T47D (cell line): ENCODE results near the gene SARM1.

Source experiments
- DNase-seq, 2 experiments: peaks; one replicate each; pipeline versions ENCODE4 v3.0.0 to v3.0.0-alpha.2; 2011 to 2012; ENCODE audit warnings: low read depth in 1 of 2, low spot score in 1 of 2
- JUND ChIP-seq: IDR thresholded peaks from 2 replicates; pipeline ENCODE4 v1.6.1; 2012; ENCODE audit warnings: low read depth
- in situ Hi-C: cut with HindIII; loops from 2 replicates; pipeline ENCODE4 v1.10.0; 2016; ENCODE audit warnings: low sequenced_read_pairs, low pct_unique_long_range_greater_than_20kb

The SARM1 gene

DNA sequence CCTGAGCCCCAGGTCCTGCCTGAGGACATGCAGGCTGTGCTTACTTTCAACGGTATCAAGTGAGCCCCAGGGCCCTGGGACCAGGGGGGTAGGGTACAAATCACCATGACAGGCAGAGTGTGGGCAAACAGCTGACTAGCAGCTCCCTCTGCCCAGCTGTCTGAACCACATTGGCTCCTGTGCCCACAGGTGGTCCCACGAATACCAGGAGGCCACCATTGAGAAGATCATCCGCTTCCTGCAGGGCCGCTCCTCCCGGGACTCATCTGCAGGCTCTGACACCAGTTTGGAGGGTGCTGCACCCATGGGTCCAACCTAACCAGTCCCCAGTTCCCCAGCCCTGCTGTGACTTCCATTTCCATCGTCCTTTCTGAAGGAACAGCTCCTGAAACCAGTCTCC lies 24.5 kb downstream of the SARM1 start:
- no peak for TF ChIP-seq JUND
- in situ Hi-C loops = no loop called here
- DNase-seq = no peak

DNA sequence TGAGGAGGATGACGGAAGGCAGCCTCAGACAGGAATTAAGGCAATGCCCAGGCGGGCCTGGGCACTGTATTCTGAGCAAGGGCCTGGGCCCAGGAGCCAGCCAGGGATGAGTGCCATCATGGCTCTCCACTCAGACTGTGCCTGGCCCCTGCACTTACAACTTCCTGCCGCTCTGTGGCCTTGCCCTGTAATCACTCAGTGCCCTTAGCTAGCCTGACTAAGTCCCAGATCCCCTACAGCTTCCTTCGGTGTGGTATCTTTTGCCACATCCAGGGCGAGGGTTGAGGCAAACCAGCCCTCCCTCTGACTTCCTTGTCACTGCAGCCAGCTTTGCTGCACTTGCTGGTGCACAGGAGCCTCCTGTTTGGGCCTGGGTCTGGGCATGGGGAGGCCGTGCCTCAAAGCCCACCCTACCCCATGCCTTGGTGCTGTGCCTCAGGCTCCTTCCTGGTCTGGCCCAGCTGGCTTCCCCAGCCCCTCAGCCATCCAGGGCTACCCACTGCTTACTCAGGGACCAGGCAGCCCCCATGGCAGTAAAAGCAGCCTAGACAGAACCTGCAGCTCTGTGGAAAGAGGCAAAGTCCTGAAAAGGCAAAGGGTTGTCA lies 25.2 kb downstream of the SARM1 start:
- no peak for DNase-seq
- in situ Hi-C loops = no loop called here
- TF ChIP-seq JUND = no peak

DNA sequence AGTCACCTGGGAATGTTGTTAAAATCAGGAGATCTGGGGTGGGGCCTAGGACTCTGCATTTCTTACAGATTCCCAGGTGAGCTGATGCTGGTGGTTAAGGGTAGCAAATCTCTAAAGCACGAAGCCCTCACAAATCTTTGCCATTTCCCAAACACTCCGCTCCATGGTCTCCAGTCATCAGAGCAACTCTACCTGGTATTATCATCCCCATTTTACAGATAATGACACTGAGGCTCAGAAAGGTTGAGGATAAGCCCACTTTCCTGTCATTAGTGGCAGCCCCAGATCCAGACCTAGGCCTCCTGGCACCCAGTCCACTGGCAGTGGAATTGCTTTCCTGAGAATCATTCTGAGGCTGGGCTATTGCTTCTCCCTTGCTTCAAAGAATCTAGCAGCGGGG lies 25.8 kb downstream of the SARM1 start:
- in situ Hi-C loops = no loop called here
- no peak for DNase-seq
- no peak for TF ChIP-seq JUND

DNA sequence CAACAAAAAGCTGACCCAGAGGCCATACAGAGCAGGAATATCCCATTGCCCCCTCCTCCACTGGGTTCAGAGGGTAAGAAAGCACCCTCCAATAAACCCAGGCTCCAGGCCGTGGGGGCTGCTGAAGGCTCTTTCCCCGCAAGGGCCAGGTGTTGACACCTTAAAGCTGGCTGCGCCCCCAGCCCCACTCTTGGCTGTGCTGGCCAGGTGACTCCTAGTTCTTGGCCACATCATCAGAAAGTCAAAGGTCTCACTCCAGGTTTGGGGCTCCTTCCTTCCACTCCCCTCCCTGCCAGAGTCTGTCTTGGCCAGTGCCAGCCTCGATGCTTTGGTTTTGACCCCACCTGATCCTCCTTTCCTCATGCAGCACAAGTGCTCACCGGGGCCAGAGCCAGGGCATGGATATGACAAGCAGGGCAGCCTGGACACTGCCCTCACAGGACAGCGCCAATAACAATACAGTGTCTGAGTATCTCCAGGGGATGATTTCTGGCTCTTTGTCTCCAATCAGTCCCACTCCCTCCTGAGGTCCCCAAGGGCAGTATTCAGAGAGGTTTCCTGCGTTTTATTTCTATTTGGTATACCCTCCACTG lies 26.3 kb downstream of the SARM1 start:
- DNase-seq = no peak
- in situ Hi-C loops = no loop called here
- TF ChIP-seq JUND = no peak

DNA sequence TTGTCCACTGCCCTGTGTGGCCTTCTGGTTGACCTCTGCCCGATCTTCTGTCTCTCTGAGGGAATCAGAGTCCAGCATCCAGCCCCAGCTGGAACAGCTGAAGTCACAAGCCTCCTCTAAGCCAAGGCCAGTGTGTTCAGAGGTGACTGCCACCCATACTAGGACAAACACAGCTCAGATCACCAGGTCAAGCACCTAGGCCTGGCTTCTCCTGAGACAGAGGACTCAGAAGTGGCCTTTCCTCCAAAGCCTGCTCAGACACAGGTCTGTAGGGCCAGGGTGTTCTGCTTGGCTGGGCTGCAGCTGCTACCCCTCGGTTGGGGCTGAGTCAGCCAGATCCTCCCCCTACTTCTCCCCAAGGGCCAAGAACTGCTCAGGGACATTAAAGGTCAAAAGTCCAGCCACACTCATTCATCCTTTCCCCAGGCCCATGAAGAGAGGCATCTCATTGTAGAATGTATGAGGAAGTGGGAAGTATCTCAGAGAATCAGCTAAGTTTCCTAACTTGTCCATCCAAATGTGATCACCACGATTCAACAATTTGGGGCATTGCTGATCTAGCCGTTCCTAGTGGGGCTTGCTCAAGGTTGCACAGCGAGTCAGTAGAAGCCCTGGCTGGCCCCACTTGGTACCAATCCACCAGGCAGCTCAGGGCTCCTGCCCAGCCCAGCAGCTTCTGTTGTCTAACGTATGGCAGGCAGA lies 26.9 kb downstream of the SARM1 start:
- in situ Hi-C loops = no loop called here
- no peak for DNase-seq

DNA sequence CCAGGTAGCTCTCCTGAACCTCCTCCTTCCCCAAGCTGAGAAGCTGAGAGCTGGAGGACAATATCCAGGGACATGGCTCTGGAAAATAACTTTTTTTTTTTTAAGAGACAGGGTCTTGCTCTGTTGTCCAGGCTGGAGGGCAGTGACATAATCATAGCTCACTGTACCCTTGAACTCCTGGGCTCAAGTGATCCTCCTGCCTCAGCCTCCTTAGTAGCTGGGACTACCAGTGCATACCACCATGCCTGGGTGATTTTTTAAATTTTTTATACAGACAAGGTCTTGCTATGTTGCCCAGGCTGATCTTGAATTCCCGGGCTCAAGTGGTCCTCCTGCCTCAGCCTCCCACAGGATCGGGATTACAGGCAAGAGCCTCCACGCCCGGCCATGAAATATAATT lies 28.3 kb downstream of the SARM1 start:
- DNase-seq = no peak
- no peak for TF ChIP-seq JUND
- in situ Hi-C loops = no loop called here

More for the DNA sequence above, 26.9 kb downstream of the SARM1 start:
- TF ChIP-seq JUND = no peak

DNA sequence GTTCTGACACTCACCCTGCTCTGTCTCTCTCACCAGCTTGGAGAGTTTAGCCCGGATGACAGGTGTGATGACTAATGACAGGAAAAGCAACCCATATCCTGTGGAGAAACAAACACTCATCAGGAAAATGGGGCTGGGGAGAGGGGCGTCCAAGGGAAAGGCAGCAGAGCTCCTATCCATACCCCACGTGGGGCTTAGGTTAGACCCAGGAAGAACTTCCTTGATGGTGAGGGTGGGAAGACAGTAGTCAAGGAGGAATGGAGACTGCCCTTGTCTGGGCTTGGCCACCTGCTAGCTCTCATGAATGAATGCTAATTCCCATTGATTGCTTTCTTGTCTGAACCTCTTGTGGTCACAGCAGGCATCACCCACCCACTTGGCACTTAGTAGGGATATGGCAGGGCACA lies 30.7 kb downstream of the SARM1 start:
- no peak for DNase-seq
- in situ Hi-C loops = no loop called here
- no peak for TF ChIP-seq JUND

DNA sequence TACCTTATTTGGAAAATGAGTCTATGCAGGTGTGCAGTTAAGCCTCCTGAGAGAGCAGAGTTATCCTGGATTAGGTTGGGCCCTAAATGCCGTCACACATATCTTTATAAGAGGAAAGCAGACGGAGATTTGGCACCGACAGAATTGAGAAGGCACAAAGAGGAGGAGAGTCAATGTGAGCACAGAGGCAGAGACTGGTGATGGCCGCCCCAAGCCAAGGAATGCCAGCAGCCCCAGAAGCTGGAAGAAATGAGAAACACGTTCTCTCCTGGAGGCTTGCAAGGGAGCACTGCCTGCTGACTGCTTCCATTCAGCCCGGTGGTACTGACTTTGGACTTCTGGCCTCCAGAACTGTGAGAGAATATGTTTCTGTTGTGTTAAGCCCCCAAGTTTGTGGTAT lies 31.4 kb downstream of the SARM1 start:
- in situ Hi-C loops = no loop called here
- DNase-seq = no peak
- no peak for TF ChIP-seq JUND

DNA sequence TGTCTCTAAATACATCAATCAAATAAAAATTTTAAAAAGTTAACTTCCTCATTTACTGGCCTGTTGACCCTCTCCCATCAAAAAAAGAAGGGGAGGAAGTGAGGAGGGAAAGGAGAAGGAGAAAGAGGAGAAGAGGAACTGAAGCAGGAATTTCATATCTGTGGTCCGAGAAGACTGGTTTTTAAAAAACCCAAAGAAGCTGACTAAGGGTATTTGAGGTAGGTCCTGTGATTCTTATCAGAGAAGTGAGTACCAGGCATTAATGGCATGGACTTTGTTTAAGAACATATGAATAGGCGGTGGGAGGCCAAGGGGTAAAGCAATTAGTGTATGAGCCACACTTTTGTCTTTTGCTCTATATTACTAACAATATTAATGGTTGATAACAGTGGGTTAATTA lies 32.5 kb downstream of the SARM1 start:
- TF ChIP-seq JUND = no peak
- DNase-seq = no peak
- in situ Hi-C loops = no loop called here

DNA sequence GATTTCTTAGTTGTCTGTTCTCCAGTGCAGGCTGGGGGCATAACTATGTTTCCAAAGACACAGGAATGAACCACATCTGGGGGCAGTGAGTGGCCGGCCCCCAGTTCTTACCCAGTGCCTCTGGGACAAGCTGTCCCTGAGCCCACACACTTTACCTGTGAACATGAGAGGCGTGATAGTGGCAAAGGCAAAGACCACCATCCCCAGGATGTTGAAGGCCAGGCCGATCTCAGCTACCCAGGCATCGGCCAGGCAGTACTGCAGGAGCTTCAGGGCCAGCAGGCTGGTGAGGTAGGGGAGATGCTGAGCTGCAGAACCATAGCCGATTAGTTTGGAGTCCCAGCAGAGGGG lies 32.9 kb downstream of the SARM1 start:
- no peak for TF ChIP-seq JUND
- DNase-seq = no peak
- in situ Hi-C loops = no loop called here

DNA sequence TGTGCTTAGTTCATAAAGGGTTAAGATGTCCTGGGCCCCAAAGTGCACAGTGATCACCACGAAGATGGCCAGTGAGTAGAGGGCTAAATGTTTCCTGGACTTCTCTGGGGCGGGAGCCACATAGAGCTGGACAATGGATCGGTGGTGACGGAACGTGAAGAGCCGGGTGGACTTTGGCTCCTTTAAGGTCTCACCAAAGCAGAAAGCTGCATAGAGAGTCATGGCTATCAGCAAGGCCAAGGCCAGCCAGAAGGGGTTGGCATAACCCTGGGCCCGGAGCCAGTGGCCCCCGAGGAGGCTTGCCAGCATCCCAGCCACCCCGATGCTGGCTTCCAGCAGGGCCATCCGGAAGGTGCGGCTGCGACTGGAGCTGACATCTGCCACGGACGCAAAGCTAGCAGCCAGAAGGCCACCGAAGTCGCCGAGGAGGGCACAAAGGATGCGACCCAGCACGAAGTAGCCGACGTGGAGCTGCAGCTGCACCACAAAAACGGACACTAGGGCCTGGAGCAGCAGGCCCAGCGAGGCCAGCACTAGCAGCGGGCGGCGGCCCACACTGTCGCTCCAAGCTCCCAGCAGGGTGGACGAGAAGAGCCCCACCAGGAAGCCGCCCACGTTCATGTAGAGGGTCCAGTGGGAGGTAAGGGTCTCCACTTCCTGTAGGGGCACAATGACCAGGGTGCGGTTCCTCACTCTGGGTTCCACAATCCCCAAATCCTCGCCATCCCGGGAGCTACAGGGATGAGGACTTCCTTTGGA lies 33.5 kb downstream of the SARM1 start:
- DNase-seq = no peak
- in situ Hi-C loops = no loop called here
- TF ChIP-seq JUND = no peak

DNA sequence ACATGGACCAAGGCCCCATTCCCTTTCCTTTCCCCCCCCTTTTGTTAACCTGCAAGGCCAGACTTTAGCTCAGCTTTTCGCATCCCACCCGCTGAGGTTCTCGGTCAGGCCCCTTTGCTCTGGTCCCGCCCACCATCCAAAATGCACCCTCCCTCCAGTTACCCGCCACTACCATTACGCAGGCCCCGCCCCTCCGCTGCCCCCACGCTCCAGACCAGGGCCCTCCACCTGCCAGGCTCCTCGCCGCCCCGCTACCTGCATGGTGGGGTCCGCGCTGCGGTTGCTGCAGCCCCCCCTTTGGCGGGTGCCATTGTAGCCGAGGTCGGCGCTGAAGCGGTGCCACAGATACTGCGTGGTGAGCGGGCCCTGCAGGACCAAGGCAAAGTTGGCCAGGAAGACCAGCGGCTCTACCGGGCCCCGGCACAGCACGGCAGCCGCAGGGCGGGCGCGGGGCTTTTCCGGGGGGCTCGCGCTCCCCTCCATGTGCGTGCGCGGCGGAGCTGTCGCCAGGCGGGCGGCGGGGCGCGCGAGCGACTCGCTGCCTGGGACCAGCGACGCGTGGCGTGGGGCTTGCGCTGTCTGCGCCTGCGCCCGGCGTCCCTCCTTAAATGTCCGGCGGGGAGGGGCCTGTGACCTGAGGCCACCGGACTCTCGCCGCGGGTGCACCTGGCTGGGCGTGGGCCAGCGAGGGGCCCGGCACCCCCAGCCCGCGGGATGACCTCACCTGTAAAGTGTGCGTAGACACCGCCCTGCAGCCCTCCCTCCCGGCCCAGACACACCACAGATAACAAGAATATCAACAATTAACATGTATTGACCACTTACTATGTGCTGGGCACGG lies 34.4 kb downstream of the SARM1 start, which contains the start of gene SLC46A1:
SLC46A1 (minus strand) TSS at position 581 of the 841 bp plus-strand sequence; CDS start at position 483, 98 bp downstream.
- peak; percentile 64 to 79 for DNase-seq
- in situ Hi-C loops = no loop called here
- TF ChIP-seq JUND = no peak
